GM23338 (cell line): ENCODE results near the gene RYR2.

ENCODE experiments used
- CTCF ChIP-seq, 2 experiments: fragments of 200-600 bp in 1 of 2; sonication (generic) in 1 of 2; conservative IDR thresholded peaks; 2 replicates each; pipeline versions ENCODE4 v1.5.1 to v1.6.1; 2016 to 2017; ENCODE audit warnings: antibody characterized with exemption in 2 of 2, low read depth in 2 of 2, mild to moderate bottlenecking in 2 of 2, moderate library complexity in 1 of 2
- EZH2 ChIP-seq: fragments of 200-600 bp; sonication (generic); IDR thresholded peaks from one replicate; pipeline ENCODE4 v1.8.0; 2017; ENCODE audit warnings: antibody characterized with exemption, mild to moderate bottlenecking, low read depth; ENCODE audit not compliant: unreplicated experiment
- TF ChIP-seq, protein P1 (sequence below): IDR thresholded peaks from 2 replicates; pipeline ENCODE4 v1.6.1; 2016; ENCODE audit warnings: antibody characterized with exemption

- TF ChIP-seq, protein P1, sequence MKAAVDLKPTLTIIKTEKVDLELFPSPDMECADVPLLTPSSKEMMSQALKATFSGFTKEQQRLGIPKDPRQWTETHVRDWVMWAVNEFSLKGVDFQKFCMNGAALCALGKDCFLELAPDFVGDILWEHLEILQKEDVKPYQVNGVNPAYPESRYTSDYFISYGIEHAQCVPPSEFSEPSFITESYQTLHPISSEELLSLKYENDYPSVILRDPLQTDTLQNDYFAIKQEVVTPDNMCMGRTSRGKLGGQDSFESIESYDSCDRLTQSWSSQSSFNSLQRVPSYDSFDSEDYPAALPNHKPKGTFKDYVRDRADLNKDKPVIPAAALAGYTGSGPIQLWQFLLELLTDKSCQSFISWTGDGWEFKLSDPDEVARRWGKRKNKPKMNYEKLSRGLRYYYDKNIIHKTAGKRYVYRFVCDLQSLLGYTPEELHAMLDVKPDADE = no peak
- TF ChIP-seq CTCF (conservative IDR thresholded peaks at IDR 0.05; ENCODE audit: low read depth in 2 of 2) (no peak), EZH2 (no peak)
These were observed 251.8 kb downstream of the RYR2 start for GRCh38 chr1:237293804-237294203.
